Fibroblast of villous mesenchyme (primary cell): ENCODE results near the gene PADI4. TPM values are rescaled to one million over a fixed set of nuclear protein-coding genes. Genes with fewer than 3 reads are reported as not detected.

Experiments
- DNase-seq: peaks from one replicate; pipeline ENCODE4 v3.0.0-alpha.2; 2010; ENCODE audit warnings: low read depth
- H3K4me3 ChIP-seq: 2 replicates; pipeline ENCODE4 v1.5.1; 2011; ENCODE audit warnings: low read depth, mild to moderate bottlenecking, low read length
- total RNA-seq: library from RNA; depleted of rRNA; stranded (reverse); fragments of >200 nt; gene quantifications from 2 replicates; pipeline ENCODE4 v1.2.3, GENCODE V29; 2012
- TF ChIP-seq, protein P1 (sequence below): IDR thresholded peaks from 2 replicates; pipeline ENCODE4 v1.5.1; 2012; ENCODE audit warnings: low read depth, mild to moderate bottlenecking, low read length; ENCODE audit not compliant: insufficient read depth

The PADI4 gene
- total RNA-seq, 1 donor: not detected

GRCh38 chr1:17293681-17294425, 14.1 kb upstream of the PADI4 start:
- H3K4me3 ChIP-seq: no peak overlapping the region
- no peak for DNase-seq
- TF ChIP-seq, protein P1, sequence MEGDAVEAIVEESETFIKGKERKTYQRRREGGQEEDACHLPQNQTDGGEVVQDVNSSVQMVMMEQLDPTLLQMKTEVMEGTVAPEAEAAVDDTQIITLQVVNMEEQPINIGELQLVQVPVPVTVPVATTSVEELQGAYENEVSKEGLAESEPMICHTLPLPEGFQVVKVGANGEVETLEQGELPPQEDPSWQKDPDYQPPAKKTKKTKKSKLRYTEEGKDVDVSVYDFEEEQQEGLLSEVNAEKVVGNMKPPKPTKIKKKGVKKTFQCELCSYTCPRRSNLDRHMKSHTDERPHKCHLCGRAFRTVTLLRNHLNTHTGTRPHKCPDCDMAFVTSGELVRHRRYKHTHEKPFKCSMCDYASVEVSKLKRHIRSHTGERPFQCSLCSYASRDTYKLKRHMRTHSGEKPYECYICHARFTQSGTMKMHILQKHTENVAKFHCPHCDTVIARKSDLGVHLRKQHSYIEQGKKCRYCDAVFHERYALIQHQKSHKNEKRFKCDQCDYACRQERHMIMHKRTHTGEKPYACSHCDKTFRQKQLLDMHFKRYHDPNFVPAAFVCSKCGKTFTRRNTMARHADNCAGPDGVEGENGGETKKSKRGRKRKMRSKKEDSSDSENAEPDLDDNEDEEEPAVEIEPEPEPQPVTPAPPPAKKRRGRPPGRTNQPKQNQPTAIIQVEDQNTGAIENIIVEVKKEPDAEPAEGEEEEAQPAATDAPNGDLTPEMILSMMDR: no peak

DNA sequence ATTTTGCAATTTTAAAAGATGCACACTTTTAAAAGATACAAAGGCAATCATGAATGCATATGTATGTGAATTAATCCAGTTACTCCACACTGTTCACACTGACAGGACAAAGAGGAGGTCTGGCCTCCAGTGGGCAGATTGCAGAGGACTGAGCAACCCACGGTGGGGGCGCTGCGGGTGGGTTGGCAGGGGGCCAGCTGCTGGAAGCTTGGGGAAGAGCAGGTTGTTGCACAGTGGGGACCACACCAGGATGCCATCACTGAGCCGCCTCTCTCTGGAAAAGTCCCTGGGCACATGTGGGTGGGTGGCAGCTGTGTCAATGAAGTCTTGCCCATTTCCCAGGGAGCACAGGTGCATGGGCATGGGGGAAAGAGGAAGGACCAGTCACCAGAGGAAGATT, 12.7 kb upstream of the PADI4 start:
- TF ChIP-seq, protein P1: no peak
- DNase-seq: no peak
- H3K4me3 ChIP-seq: no peak overlapping the region

- DNase-seq: no peak
- TF ChIP-seq, protein P1: no peak
- no peak overlapping the region for H3K4me3 ChIP-seq
Observed at GRCh38 chr1:17296086-17296485, 11.9 kb upstream of the PADI4 start.

DNA sequence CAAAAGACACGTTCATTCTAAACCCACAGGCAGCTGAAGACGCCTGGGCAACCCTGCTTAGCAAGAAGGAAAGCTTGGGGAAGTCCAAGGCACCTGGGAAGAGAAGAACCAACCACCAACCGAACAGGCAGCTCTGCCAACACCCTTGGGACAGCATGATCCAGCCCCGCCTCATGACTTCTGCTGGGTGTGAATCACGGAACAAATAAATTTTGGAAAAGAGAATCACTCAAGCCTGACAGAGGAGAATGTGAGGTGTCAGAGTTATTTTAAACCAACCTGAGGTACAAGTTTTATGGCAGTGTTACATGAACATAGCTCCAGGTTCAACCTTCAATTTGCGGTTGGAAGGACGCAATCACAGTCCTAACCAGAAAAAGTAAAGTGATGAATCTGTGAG, 10.0 kb upstream of the PADI4 start:
- TF ChIP-seq, protein P1: no peak
- DNase-seq: no peak
- no peak overlapping the region for H3K4me3 ChIP-seq

GRCh38 chr1:17301767-17302166, 6.2 kb upstream of the PADI4 start:
- no peak for DNase-seq
- TF ChIP-seq, protein P1: no peak
- no peak overlapping the region for H3K4me3 ChIP-seq

DNA sequence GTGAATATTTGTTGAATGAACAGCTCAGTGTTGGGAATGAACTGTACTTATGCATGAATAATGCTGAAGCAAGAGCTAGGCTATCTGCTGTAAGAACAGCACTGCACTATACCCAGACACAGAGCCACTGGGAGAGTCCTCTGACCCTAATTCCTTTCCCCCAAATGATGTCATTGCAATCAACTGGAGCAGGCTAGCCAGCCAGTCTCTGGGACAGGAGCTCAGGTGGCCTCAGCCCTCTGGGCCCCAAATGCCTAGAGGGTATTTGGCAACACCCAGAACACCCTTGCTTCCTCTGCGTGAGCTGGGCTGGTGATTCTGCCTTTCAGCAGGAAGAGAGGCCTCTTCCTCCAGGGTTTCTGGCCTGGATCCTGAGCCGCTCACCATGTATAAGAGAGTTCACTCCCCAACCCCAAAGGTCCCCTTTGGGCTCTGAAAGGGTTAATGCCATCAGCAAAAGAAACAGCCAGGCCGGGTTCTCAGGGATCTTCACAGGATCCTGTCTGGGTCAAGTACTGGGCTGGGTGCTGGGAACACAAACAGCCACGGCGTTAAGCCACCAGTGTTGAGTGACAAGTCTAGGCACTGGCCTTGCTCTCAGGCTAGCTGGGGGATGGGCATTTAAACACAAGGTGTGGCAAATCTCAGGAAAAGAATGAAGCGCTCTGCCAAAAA, 3.7 kb upstream of the PADI4 start:
- no peak for DNase-seq
- TF ChIP-seq, protein P1: no peak
- no peak overlapping the region for H3K4me3 ChIP-seq
